Measurements from ENCODE around the gene CLDN5. TPM values are rescaled to one million over a fixed set of nuclear protein-coding genes. Genes with fewer than 3 reads are reported as not detected.

The CLDN5 gene
- total and polyA plus RNA-seq, 10 donors: 18.1 to 167 (median 63.4) TPM

- H3K36me3 ChIP-seq: peaks cover 0 to 25% (median 0%) of the 10 kb centered on the region in 6 donors
- no peaks in the 10 kb centered on the region for H3K27me3 ChIP-seq (replicated peaks in 1 of 7)
- H3K4me1 ChIP-seq: peaks cover 4 to 15% (median 9%) of the 10 kb centered on the region in 6 donors
- WGBS, 5 donors: 82 to 86% (median 85%) methylated on average over 8 of the region's 8 CpGs
- TF ChIP-seq POLR2AphosphoS5 (IDR thresholded peaks at IDR 0.05) (no peak), POLR2A (IDR thresholded peaks at IDR 0.05) (no peak)
- TF ChIP-seq, protein P1, sequence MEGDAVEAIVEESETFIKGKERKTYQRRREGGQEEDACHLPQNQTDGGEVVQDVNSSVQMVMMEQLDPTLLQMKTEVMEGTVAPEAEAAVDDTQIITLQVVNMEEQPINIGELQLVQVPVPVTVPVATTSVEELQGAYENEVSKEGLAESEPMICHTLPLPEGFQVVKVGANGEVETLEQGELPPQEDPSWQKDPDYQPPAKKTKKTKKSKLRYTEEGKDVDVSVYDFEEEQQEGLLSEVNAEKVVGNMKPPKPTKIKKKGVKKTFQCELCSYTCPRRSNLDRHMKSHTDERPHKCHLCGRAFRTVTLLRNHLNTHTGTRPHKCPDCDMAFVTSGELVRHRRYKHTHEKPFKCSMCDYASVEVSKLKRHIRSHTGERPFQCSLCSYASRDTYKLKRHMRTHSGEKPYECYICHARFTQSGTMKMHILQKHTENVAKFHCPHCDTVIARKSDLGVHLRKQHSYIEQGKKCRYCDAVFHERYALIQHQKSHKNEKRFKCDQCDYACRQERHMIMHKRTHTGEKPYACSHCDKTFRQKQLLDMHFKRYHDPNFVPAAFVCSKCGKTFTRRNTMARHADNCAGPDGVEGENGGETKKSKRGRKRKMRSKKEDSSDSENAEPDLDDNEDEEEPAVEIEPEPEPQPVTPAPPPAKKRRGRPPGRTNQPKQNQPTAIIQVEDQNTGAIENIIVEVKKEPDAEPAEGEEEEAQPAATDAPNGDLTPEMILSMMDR (IDR thresholded peaks at IDR 0.05 in 8 of 11, conservative IDR thresholded peaks at IDR 0.05 in 3 of 11): no peak
- intact Hi-C loops (cut with DNase I; ENCODE audit: low total_unique reads): no loop called here
- H3K9me3 ChIP-seq: no peaks in the 10 kb centered on the region
- no peak overlapping the region for H3K27ac ChIP-seq
- H3K4me3 ChIP-seq: no peak overlapping the region
- no peak for DNase-seq
Observed at GRCh38 chr22:19483481-19484244, 40.5 kb downstream of the CLDN5 start.

- H3K4me1 ChIP-seq: peaks cover 8 to 28% (median 21%) of the 10 kb centered on the region in 6 donors
- WGBS, 5 donors: 92 to 95% (median 93%) methylated on average over 9 of the region's 9 CpGs
Observed at GRCh38 chr22:19482297-19482696, 41.9 kb downstream of the CLDN5 start.

DNA sequence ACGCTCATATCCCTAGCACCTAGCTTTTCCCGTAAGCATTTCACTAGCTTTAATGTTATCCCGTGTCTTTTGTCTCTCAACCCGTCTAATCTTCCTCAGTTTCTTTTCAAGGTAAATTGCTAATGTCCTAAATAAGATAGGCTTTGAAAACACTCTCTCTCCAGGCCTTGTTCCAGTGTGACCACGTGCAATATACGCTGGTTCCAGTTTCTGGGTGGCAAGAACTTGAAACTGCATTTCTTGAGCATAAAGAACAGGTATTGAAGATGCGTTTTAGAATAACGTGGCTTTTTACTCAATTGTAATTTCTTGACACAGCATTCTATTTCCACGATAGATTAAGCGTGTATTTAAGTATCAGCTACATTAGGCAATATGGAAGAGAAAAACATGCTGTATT, 43.4 kb downstream of the CLDN5 start:
- Histone ChIP-seq H3K27me3 (replicated peaks in 1 of 7) (no peaks in the 10 kb centered on the region), H3K27ac (no peak overlapping the region), H3K36me3 (peaks cover 0 to 24% (median 0%) of the 10 kb centered on the region in 6 donors), H3K9me3 (no peaks in the 10 kb centered on the region), H3K4me1 (peaks cover 14 to 43% (median 36%) of the 10 kb centered on the region in 6 donors), H3K4me3 (no peak overlapping the region)
- TF ChIP-seq, protein P1 (IDR thresholded peaks at IDR 0.05 in 8 of 11, conservative IDR thresholded peaks at IDR 0.05 in 3 of 11): no peak
- no peak for TF ChIP-seq POLR2AphosphoS5 (IDR thresholded peaks at IDR 0.05)
- TF ChIP-seq POLR2A (IDR thresholded peaks at IDR 0.05): no peak
- 70 to 78% (median 72%) methylated on average over 10 of the region's 10 CpGs for WGBS, 5 donors
- no peak for DNase-seq
- intact Hi-C loops (cut with DNase I; ENCODE audit: low total_unique reads): no loop called here

More at GRCh38 chr22:19482297-19482696, 41.9 kb downstream of the CLDN5 start:
- no peaks in the 10 kb centered on the region for H3K9me3 ChIP-seq
- peaks cover 0 to 23% (median 0%) of the 10 kb centered on the region in 6 donors for H3K36me3 ChIP-seq
- no peak for DNase-seq
- H3K27ac ChIP-seq: no peak overlapping the region
- H3K27me3 ChIP-seq (replicated peaks in 1 of 7): no peaks in the 10 kb centered on the region
- H3K4me3 ChIP-seq: no peak overlapping the region
- intact Hi-C loops (cut with DNase I; ENCODE audit: low total_unique reads): no loop called here
- TF ChIP-seq POLR2A (IDR thresholded peaks at IDR 0.05) (no peak), POLR2AphosphoS5 (IDR thresholded peaks at IDR 0.05) (no peak)
- TF ChIP-seq, protein P1 (IDR thresholded peaks at IDR 0.05 in 8 of 11, conservative IDR thresholded peaks at IDR 0.05 in 3 of 11): no peak

DNA sequence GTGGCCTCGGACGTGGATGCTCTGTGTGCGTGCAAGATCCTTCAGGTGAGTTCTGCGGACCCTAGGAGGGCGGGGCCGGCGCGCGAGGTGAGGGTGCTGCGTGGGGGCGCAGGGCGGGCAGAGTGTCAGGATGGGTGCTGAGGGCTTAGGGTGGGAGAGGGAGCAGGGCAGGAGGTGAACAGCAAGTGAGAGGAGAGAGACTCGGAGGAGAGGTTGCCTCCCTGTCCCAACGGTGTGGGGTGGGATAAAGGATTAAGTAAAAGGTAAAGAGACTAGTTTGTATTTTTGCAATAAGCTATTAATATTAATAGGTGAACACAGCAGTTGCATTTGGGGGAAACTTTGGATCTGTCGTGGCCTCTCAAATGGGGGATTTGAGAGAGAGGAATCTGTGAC, 44.0 kb downstream of the CLDN5 start:
- Histone ChIP-seq H3K9me3 (no peaks in the 10 kb centered on the region), H3K36me3 (peaks cover 0 to 26% (median 2%) of the 10 kb centered on the region in 6 donors), H3K27me3 (replicated peaks in 1 of 7) (no peaks in the 10 kb centered on the region), H3K4me3 (peak overlapping the region; percentile 33 to 99 (median 94)), H3K27ac (peak overlapping the region in 4 of 8 donors; percentile 97 to 99 (median 98)), H3K4me1 (peaks cover 14 to 50% (median 41%) of the 10 kb centered on the region in 6 donors)
- DNase-seq: no peak
- intact Hi-C loops (cut with DNase I; ENCODE audit: low total_unique reads): no loop called here
- TF ChIP-seq, protein P1 (IDR thresholded peaks at IDR 0.05 in 8 of 11, conservative IDR thresholded peaks at IDR 0.05 in 3 of 11): no peak
- TF ChIP-seq POLR2A (IDR thresholded peaks at IDR 0.05) (no peak), POLR2AphosphoS5 (IDR thresholded peaks at IDR 0.05) (no peak)
- WGBS, 5 donors: 0 to 3% (median 1%) methylated on average over 13 to 15 of the region's 15 CpGs
